Duodenal mucosa (tissue), 2 donors: ENCODE measurements around the gene SPON1.
"Not testable (repeated sequence)": the region's sequence is repeated elsewhere in the genome, so short reads cannot be mapped to it uniquely, and the experiment has no call there.

Experiments
- H3K27ac ChIP-seq: one replicate; pipeline ENCODE4 v1.7.0; 2013; ENCODE audit warnings: low read depth, low read length
- H3K27me3 ChIP-seq, 2 donors: one replicate each; pipeline ENCODE4 v1.7.0; 2013; ENCODE audit warnings: low read length in 2 of 2, control low read depth in 1 of 2; ENCODE audit not compliant: insufficient read depth in 2 of 2, control insufficient read depth in 1 of 2
- H3K36me3 ChIP-seq, 2 donors: one replicate each; pipeline ENCODE4 v1.7.0; 2013; ENCODE audit warnings: low read length in 2 of 2, control low read depth in 1 of 2; ENCODE audit not compliant: insufficient read depth in 2 of 2, control insufficient read depth in 1 of 2
- H3K4me1 ChIP-seq, 2 donors: one replicate each; pipeline ENCODE4 v1.7.0; 2013; ENCODE audit warnings: low read length in 2 of 2, control low read depth in 1 of 2; ENCODE audit not compliant: insufficient read depth in 2 of 2, control insufficient read depth in 1 of 2
- H3K4me3 ChIP-seq, 2 donors: one replicate each; pipeline ENCODE4 v1.7.0; 2013; ENCODE audit warnings: low read length in 2 of 2, low read depth in 1 of 2
- H3K9ac ChIP-seq, 2 donors: one replicate each; pipeline ENCODE4 v1.7.0; 2013; ENCODE audit warnings: low read length in 2 of 2, low read depth in 1 of 2
- H3K9me3 ChIP-seq, 2 donors: one replicate each; pipeline ENCODE4 v1.7.0; 2013; ENCODE audit warnings: low read length in 2 of 2, control low read depth in 1 of 2; ENCODE audit not compliant: control insufficient read depth in 1 of 2

The SPON1 gene

DNA sequence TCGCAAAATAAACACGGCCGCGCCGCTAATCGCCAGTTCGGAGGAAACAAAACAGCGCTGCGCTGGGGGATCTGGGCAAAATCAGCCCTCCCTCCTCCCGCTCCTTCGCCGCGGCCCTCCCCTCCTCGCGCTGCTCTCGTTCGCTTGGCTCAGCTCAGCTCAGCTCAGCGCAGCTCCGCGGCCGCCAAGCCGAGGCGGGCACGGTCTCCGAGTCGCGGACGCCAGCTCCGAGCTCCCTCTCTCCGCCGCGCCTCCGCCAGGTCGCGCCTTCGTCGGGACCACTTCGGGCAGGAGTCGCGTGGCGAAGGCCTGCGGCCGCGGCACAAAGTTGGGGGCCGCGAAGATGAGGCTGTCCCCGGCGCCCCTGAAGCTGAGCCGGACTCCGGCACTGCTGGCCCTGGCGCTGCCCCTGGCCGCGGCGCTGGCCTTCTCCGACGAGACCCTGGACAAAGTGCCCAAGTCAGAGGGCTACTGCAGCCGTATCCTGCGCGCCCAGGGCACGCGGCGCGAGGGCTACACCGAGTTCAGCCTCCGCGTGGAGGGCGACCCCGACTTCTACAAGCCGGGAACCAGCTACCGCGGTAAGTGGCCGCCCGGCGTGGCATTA lies at the start of gene SPON1:
Gene SPON1 (plus strand): TSS at position 162 of the 607 bp plus-strand sequence. CDS start 182 bp downstream, at position 344.
- Histone ChIP-seq H3K9ac (peak within 1 kb of the TSS; percentile 76 to 80), H3K36me3 (no peaks in the 10 kb centered on the region), H3K4me3 (peak within 1 kb of the TSS; percentile 74 to 80), H3K27ac (peak within 1 kb of the TSS; percentile 64), H3K9me3 (no peaks in the 10 kb centered on the region), H3K4me1 (peaks cover 21 to 24% of the 10 kb centered on the region in 2 donors), H3K27me3 (peaks cover 12 to 15% of the 10 kb centered on the region in 2 donors)

DNA sequence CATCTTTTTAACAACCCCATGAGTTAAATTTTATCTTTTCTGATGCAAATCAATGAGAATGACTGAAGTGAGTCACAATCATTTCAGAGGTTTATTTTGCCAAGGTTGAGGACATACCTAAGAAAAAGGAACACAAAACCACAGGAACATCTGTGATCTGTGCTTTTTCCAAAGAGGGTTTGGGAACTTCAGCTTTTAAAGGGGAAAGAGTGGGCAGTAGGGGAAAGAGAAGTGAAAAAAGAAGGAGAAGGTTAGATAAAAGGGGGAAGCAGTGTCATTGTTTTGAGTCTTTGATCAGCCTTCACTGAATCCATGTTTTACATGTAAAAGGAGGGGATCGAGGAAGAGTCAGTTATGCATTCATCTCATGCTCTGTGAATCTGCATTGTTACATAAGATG lies 45.3 kb upstream of the SPON1 start:
- H3K27ac ChIP-seq: no peak overlapping the region
- no peaks in the 10 kb centered on the region for H3K36me3 ChIP-seq
- H3K4me1 ChIP-seq: no peaks in the 10 kb centered on the region
- H3K27me3 ChIP-seq: no peaks in the 10 kb centered on the region
- H3K4me3 ChIP-seq: no peak overlapping the region
- no peak overlapping the region for H3K9ac ChIP-seq
- no peaks in the 10 kb centered on the region for H3K9me3 ChIP-seq

DNA sequence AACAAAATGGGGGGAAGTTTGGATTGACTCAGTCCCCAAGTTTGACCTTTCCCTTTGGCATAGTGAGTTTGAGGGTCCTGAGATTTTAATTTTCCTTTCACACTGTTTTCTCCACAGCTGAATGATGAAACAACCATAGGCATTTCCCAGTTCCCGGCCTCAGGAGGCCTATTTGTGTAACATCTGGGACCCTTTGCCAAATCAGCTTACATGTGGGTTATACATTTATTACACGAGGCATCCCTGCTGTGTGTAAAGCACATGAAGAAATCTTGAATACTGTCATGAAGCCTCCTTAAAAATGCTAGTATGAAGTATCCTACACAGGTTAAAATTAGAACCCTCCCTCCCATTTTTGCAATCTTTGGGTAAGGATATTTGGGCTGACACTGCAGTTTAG lies 44.6 kb upstream of the SPON1 start:
- Histone ChIP-seq H3K27ac (no peak overlapping the region), H3K36me3 (no peaks in the 10 kb centered on the region), H3K27me3 (no peaks in the 10 kb centered on the region), H3K4me3 (no peak overlapping the region), H3K9ac (no peak overlapping the region), H3K4me1 (peaks cover 0 to 4% of the 10 kb centered on the region in 2 donors), H3K9me3 (no peaks in the 10 kb centered on the region)

DNA sequence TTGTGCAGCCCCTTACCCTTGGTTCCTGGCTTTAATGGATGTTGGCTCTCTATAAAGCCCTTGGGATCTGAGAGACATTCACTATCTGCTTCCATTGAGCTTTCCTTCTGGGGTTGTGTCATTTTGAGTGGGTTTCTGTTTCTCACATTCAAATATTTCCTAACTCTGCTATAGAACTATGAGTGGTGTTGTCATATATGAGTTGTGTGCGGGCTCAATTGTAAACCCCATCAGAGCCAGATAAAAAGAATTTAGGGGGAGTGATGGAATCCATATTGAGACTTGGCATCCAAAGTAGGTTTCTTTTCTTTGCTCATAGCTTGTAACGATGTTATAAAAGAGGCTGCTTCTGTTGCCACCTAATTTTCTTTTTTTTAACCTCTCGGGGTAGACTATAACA lies 41.8 kb upstream of the SPON1 start:
- Histone ChIP-seq H3K36me3 (no peaks in the 10 kb centered on the region), H3K27ac (no peak overlapping the region), H3K9ac (no peak overlapping the region), H3K27me3 (no peaks in the 10 kb centered on the region), H3K4me3 (no peak overlapping the region), H3K9me3 (no peaks in the 10 kb centered on the region), H3K4me1 (peaks cover 6 to 9% of the 10 kb centered on the region in 2 donors)

DNA sequence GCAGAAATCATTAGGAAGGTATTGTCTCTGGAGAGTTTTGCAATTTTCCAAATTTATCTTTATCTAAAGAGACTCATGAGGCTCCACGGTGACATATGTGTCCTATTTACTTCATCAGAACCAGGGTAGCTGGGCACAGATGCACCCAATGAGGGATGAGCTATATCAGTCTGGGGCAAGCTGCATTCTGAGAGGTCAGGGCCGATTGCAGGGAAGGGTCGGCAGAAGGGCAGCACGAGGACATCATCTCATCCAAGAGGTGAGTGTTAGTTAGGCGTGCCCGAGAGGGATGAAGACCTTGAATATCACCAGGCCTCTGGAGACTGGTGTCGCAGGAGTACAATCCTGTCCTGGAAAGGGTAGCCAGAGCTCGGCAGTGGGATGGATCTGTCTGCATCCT lies 41.0 kb upstream of the SPON1 start:
- Histone ChIP-seq H3K4me3 (no peak overlapping the region), H3K27ac (no peak overlapping the region), H3K9ac (no peak overlapping the region), H3K4me1 (peaks cover 6 to 9% of the 10 kb centered on the region in 2 donors), H3K27me3 (no peaks in the 10 kb centered on the region), H3K36me3 (no peaks in the 10 kb centered on the region), H3K9me3 (no peaks in the 10 kb centered on the region)

DNA sequence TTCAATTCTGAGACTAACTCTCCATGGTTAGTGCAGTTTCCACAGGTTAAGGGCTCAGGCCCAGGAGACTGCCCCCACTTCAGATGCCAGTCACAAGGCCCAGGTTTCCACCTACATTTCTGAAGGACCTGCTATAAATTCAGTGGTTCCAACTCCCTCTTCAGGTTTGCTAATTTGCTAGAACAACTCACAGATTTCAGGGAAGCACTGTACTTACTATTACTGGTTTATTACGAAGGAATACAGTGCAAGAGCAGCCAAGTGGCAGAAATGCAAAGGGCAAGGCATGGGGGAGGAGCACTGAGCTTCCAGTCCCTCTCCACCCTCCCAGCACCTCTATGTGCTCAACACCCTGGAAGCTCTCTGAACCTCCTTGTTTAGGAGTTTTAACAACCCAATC lies 39.3 kb upstream of the SPON1 start:
- Histone ChIP-seq H3K9ac (no peak overlapping the region), H3K27ac (no peak overlapping the region), H3K4me1 (peaks cover 6 to 9% of the 10 kb centered on the region in 2 donors), H3K9me3 (no peaks in the 10 kb centered on the region), H3K36me3 (no peaks in the 10 kb centered on the region), H3K4me3 (no peak overlapping the region), H3K27me3 (no peaks in the 10 kb centered on the region)

DNA sequence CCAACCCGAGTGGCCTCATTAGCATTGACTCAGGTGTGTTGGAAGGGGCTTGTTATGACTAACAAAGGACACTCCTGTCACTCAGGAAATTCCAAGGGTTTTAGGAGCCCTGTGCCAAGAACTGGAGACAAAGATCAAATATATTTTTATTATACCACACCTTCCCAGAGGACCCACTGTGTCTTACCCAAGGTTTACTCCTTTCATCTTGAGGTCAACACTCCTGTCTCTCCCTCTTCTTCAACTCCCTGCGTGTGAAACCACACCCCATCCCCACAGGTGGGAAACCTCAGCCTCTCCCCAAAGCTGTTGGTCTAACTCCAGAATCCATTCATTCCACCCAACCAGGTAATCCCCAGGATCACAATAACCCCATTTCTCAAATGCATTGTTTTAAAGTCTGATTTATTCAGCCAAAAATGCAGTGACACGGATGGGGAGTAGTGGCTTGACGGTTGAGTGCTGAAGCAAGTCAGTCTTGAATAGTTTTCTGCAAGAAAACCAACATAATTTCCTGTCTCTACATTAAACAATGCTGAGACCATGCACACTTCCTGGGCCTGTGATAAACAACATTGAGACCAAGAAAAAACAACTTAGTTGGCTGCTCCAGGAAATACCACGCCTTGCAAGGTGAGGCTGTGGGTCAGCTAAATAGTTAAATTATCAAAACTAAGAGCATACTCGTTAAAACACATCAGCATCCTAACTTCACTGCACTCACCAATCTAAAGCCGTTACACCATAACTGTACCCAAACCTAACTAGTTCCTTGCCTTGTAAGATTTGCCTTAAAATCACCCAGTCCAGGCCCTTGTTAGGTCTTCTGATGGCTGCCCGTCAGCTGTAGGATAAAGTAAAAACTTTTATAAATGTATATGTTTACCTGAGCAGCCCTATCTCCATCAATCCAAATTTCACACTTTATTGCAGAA lies 38.5 kb upstream of the SPON1 start:
- H3K9ac ChIP-seq: no peak overlapping the region
- H3K9me3 ChIP-seq: no peaks in the 10 kb centered on the region
- H3K36me3 ChIP-seq: no peaks in the 10 kb centered on the region
- H3K27ac ChIP-seq: no peak overlapping the region
- H3K27me3 ChIP-seq: no peaks in the 10 kb centered on the region
- no peak overlapping the region for H3K4me3 ChIP-seq
- H3K4me1 ChIP-seq: peaks cover 6 to 9% of the 10 kb centered on the region in 2 donors

DNA sequence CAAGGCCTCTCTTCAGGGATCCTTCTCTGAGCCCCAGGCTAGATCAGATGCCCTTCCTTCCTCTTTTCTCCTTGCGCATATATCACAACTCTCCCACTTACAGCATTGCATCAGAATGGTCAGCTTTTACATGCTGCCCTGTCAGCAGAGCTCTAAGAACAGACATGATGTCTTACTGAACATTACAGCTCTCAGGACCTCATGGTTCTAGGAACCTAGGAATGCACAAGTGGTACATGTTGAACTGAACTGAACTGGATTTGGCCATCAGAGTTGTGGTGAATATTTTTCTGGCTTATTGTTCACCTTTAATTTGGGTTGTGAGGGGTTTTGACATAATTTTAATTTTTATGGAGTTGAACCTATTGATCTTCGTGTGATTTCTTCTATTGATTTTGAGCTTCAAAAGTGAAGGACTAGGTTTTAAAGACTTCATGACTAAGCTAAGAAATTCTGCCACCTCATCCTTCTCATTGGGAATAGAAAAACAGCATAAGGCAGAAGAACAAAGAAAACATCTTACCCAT lies 37.7 kb upstream of the SPON1 start:
- Histone ChIP-seq H3K27me3 (no peaks in the 10 kb centered on the region), H3K4me3 (no peak overlapping the region), H3K4me1 (peaks cover 6 to 15% of the 10 kb centered on the region in 2 donors), H3K9ac (no peak overlapping the region), H3K27ac (no peak overlapping the region), H3K9me3 (no peaks in the 10 kb centered on the region), H3K36me3 (no peaks in the 10 kb centered on the region)

DNA sequence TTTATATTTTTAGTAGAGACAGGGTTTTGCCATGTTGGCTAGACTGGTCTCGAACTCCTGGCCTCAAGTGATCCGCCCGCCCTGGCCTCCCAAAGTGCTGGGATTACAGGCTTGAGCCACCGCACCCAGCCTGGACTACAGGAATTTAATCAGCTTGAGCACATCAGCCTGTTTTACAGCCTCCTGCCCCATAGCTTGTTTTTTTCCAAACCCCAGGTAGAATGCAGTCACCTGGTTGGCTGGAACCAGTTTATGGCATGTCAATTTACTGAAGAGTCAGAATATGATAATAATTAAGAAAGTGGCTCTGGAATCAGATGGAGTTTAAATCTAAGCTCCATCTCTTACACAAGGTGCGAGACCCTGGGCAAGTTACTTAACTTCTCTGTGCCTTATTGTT lies 36.2 kb upstream of the SPON1 start:
- H3K4me3 ChIP-seq, H3K9me3 ChIP-seq, H3K36me3 ChIP-seq, H3K27ac ChIP-seq, H3K27me3 ChIP-seq, H3K9ac ChIP-seq: not testable (repeated sequence)
- peaks cover 6 to 15% of the 10 kb centered on the region in 2 donors for H3K4me1 ChIP-seq

DNA sequence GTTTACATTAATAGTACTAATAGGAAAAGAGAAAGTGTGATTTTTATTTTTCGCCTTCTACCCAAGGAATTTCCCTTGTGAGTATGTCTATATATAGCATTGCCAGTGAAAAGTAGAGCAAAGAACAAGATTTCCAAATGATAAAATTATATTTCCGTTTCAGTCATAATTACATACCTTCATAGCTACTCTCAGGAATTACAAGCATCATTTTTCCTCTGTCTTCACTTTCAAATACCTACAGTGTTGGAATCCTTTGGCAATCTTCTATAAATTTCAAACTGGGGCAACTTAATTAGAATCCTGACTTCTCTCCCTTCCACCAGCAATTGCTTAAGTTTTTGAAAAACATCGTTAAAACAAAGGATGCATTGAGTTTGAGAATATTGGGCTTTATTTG lies 35.5 kb upstream of the SPON1 start:
- Histone ChIP-seq H3K27me3 (no peaks in the 10 kb centered on the region), H3K27ac (no peak overlapping the region), H3K36me3 (no peaks in the 10 kb centered on the region), H3K9ac (no peak overlapping the region), H3K9me3 (no peaks in the 10 kb centered on the region), H3K4me3 (no peak overlapping the region), H3K4me1 (peaks cover 6 to 15% of the 10 kb centered on the region in 2 donors)
